Hepatocyte (in vitro differentiated cells): ENCODE results near the gene PTTG1. TPM values are rescaled to one million over a fixed set of nuclear protein-coding genes. Genes with fewer than 3 reads are reported as not detected.

Source experiments
- DNase-seq: peaks from one replicate; pipeline ENCODE4 v3.0.0-alpha.2; 2016; ENCODE audit warnings: low spot score
- H2AFZ ChIP-seq: fragments of 200-600 bp; sonication (generic); 2 replicates; pipeline ENCODE4 v1.6.0; 2016; ENCODE audit warnings: antibody characterized with exemption, mild to moderate bottlenecking
- H3K27ac ChIP-seq: fragments of 200-600 bp; sonication (generic); 2 replicates; pipeline ENCODE4 v1.5.1; 2016; ENCODE audit warnings: mild to moderate bottlenecking
- H3K27me3 ChIP-seq: fragments of 200-600 bp; sonication (generic); 2 replicates; pipeline ENCODE4 v1.6.1; 2016
- H3K36me3 ChIP-seq: fragments of 200-600 bp; sonication (generic); replicated peaks from 2 replicates; pipeline ENCODE4 v1.5.1; 2016; ENCODE audit warnings: low read depth; ENCODE audit not compliant: insufficient read depth
- H3K4me1 ChIP-seq: fragments of 200-600 bp; sonication (generic); 2 replicates; pipeline ENCODE4 v1.5.1; 2016; ENCODE audit warnings: mild to moderate bottlenecking, moderate library complexity; ENCODE audit not compliant: insufficient read depth
- H3K4me2 ChIP-seq: fragments of 200-600 bp; sonication (generic); 2 replicates; pipeline ENCODE4 v1.6.0; 2016
- H3K4me3 ChIP-seq: fragments of 200-600 bp; sonication (generic); 2 replicates; pipeline ENCODE4 v1.5.1; 2016; ENCODE audit warnings: mild to moderate bottlenecking
- H3K79me2 ChIP-seq: fragments of 200-600 bp; sonication (generic); 2 replicates; pipeline ENCODE4 v1.6.0; 2017; ENCODE audit warnings: mild to moderate bottlenecking
- H3K9me2 ChIP-seq: fragments of 200-600 bp; sonication (generic); replicated peaks from 2 replicates; pipeline ENCODE4 v1.6.0; 2017; ENCODE audit warnings: mild to moderate bottlenecking; ENCODE audit not compliant: insufficient read depth
- H3K9me3 ChIP-seq: fragments of 200-600 bp; sonication (generic); 2 replicates; pipeline ENCODE4 v1.5.1; 2016; ENCODE audit warnings: low read depth, mild to moderate bottlenecking
- H4K20me1 ChIP-seq: fragments of 200-600 bp; sonication (generic); 2 replicates; pipeline ENCODE4 v1.6.0; 2016; ENCODE audit warnings: mild to moderate bottlenecking; ENCODE audit not compliant: insufficient read depth, poor library complexity, severe bottlenecking
- CTCF ChIP-seq: fragments of 200-600 bp; sonication (generic); IDR thresholded peaks from 2 replicates; pipeline ENCODE4 v1.5.1; 2016; ENCODE audit warnings: antibody characterized with exemption, mild to moderate bottlenecking; ENCODE audit not compliant: poor library complexity
- EZH2 ChIP-seq: fragments of 200-600 bp; sonication (generic); IDR thresholded peaks from 2 replicates; pipeline ENCODE4 v1.6.1; 2016; ENCODE audit warnings: antibody characterized with exemption, mild to moderate bottlenecking, borderline replicate concordance
- EZH2phosphoT487 ChIP-seq: fragments of 200-600 bp; sonication (generic); IDR thresholded peaks from one replicate; pipeline ENCODE4 v1.6.1; 2018; ENCODE audit warnings: antibody characterized with exemption, mild to moderate bottlenecking, low read depth, moderate library complexity; ENCODE audit not compliant: unreplicated experiment, severe bottlenecking
- WGBS: methylation state at CpG from one replicate; pipeline ENCODE4 v1.1.6; 2016; ENCODE audit warnings: low lambda C conversion rate; ENCODE audit errors: missing lambda C conversion rate; 5-methylcytosine and 5-hydroxymethylcytosine counted together
- polyA plus RNA-seq: library from polyadenylated mRNA; unstranded; fragments of >200 nt; fragmentation: Nextera tagmentation; extraction: Ambion mirVana; gene quantifications from 2 replicates; pipeline ENCODE4 v1.2.1, GENCODE V29; 2016
- total RNA-seq: library from RNA; depleted of rRNA; stranded (reverse); fragments of >200 nt; gene quantifications from 2 replicates; pipeline ENCODE4 v1.2.3, GENCODE V29; 2014

Gene PTTG1
- total and polyA plus RNA-seq, 2 experiments from 2014 or later: 18.8 to 49.2 TPM

GRCh38 chr5:160453751-160454150 is 32.1 kb downstream of the PTTG1 start:
- Histone ChIP-seq H2AFZ (no peak overlapping the region), H3K4me2 (no peak overlapping the region), H3K9me3 (no peaks in the 10 kb centered on the region), H3K79me2 (no peaks in the 10 kb centered on the region), H3K27ac (no peak overlapping the region), H3K4me3 (no peak overlapping the region), H3K4me1 (no peaks in the 10 kb centered on the region), H3K27me3 (no peaks in the 10 kb centered on the region), H3K9me2 (no peaks in the 10 kb centered on the region), H4K20me1 (no peaks in the 10 kb centered on the region), H3K36me3 (no peaks in the 10 kb centered on the region)
- DNase-seq: no peak
- 69% methylated on average over 1 of the region's 1 CpG for WGBS
- no peak for TF ChIP-seq EZH2phosphoT487
- TF ChIP-seq CTCF: no peak
- TF ChIP-seq EZH2: no peak

- Histone ChIP-seq H3K9me3 (no peaks in the 10 kb centered on the region), H3K79me2 (no peaks in the 10 kb centered on the region), H3K27me3 (no peaks in the 10 kb centered on the region), H3K4me2 (no peak overlapping the region), H3K36me3 (no peaks in the 10 kb centered on the region), H4K20me1 (no peaks in the 10 kb centered on the region), H3K9me2 (no peaks in the 10 kb centered on the region), H3K4me1 (no peaks in the 10 kb centered on the region), H3K27ac (no peak overlapping the region), H3K4me3 (no peak overlapping the region), H2AFZ (no peak overlapping the region)
- TF ChIP-seq CTCF (no peak), EZH2phosphoT487 (no peak), EZH2 (no peak)
- whole genome bisulfite sequencing: 93% methylated on average over 4 of the region's 4 CpGs
- DNase-seq: no peak
These were observed 33.9 kb downstream of the PTTG1 start for GRCh38 chr5:160455600-160455999.

- no peaks in the 10 kb centered on the region for H3K9me3 ChIP-seq
- DNase-seq: no peak
- no peak overlapping the region for H2AFZ ChIP-seq
- H3K9me2 ChIP-seq: no peaks in the 10 kb centered on the region
- H3K4me2 ChIP-seq: no peak overlapping the region
- H3K4me3 ChIP-seq: no peak overlapping the region
- no peak overlapping the region for H3K27ac ChIP-seq
- WGBS: 72% methylated on average over 9 of the region's 9 CpGs
- H3K27me3 ChIP-seq: no peaks in the 10 kb centered on the region
- H4K20me1 ChIP-seq: no peaks in the 10 kb centered on the region
- no peaks in the 10 kb centered on the region for H3K79me2 ChIP-seq
- no peaks in the 10 kb centered on the region for H3K4me1 ChIP-seq
- H3K36me3 ChIP-seq: no peaks in the 10 kb centered on the region
- TF ChIP-seq EZH2 (no peak), CTCF (no peak), EZH2phosphoT487 (no peak)
These were observed 35.0 kb downstream of the PTTG1 start for GRCh38 chr5:160456480-160457177.
